Activated CD8-positive, alpha-beta memory T cell treated with anti-CD3 and anti-CD28 coated beads, Interleukin-2, amount 50 U/mL, for 24 hours (primary cell): Measurements from ENCODE around the gene CENPQ.

ENCODE experiments used
- DNase-seq: peaks from one replicate; pipeline ENCODE4 v3.0.0-alpha.2; 2020; ENCODE audit errors: extremely low read depth

The CENPQ gene

GRCh38 chr6:49541210-49541724 lies 78.1 kb downstream of the CENPQ start:
- no peak for DNase-seq

GRCh38 chr6:49541936-49542335 lies 78.8 kb downstream of the CENPQ start:
- DNase-seq = no peak
